CD1c-positive myeloid dendritic cell (primary cell): ENCODE measurements around the gene GPR32.
"Not testable (repeated sequence)": the region's sequence is repeated elsewhere in the genome, so short reads cannot be mapped to it uniquely, and the experiment has no call there.

Source experiments
- DNase-seq: peaks from one replicate; pipeline ENCODE4 v3.0.0-alpha.2; 2016; ENCODE audit errors: extremely low spot score

Gene GPR32

GRCh38 chr19:50799547-50799851, 29.2 kb downstream of the GPR32 start:
- no peak for DNase-seq

- DNase-seq, result no peak
Measured at GRCh38 chr19:50801107-50801506, 30.8 kb downstream of the GPR32 start.

GRCh38 chr19:50803633-50804419, 33.6 kb downstream of the GPR32 start:
- peak; percentile 27 for DNase-seq

- peak; percentile 98 for DNase-seq
Measured at GRCh38 chr19:50804420-50805272, 34.4 kb downstream of the GPR32 start.

- DNase-seq, result no peak
Measured at GRCh38 chr19:50808856-50809255, 38.6 kb downstream of the GPR32 start.

- DNase-seq, result not testable (repeated sequence)
Measured at GRCh38 chr19:50811622-50812238, 41.5 kb downstream of the GPR32 start.

GRCh38 chr19:50812474-50812873, 42.2 kb downstream of the GPR32 start:
- DNase-seq, result no peak

GRCh38 chr19:50814883-50815282, 44.6 kb downstream of the GPR32 start:
- DNase-seq, result no peak

GRCh38 chr19:50815439-50815838, 45.2 kb downstream of the GPR32 start:
- DNase-seq, result no peak

GRCh38 chr19:50817941-50818858, 47.9 kb downstream of the GPR32 start:
- DNase-seq, result peak; percentile 46

GRCh38 chr19:50818859-50819472, 48.7 kb downstream of the GPR32 start:
- no peak for DNase-seq

GRCh38 chr19:50819636-50820035, 49.4 kb downstream of the GPR32 start:
- DNase-seq, result no peak

- DNase-seq, result no peak
Measured at GRCh38 chr19:50820086-50820485, 49.8 kb downstream of the GPR32 start.

GRCh38 chr19:50820549-50821247, 50.4 kb downstream of the GPR32 start:
- DNase-seq, result no peak

- DNase-seq, result no peak
Measured at GRCh38 chr19:50821248-50821612, 51.0 kb downstream of the GPR32 start.
